ENCODE measurements around the gene RGL1.

RGL1 gene

GRCh38 chr1:183885142-183885735, 80.3 kb downstream of the RGL1 start:
- H3K27ac ChIP-seq (ENCODE audit: extremely low read depth, low read depth, low read length) = no peak overlapping the region
- no peaks in the 10 kb centered on the region for H3K9me3 ChIP-seq (ENCODE audit: control insufficient read depth, insufficient read depth, low read depth, low read length)
- TF ChIP-seq CTCF (tag by site-specific recombination; IDR thresholded peaks at IDR 0.05) = no peak
- no peak for TF ChIP-seq ZNF398 (tag by site-specific recombination; IDR thresholded peaks at IDR 0.05)
- TF ChIP-seq ZNF138 (tag by site-specific recombination; IDR thresholded peaks at IDR 0.05; ENCODE audit: borderline replicate concordance) = no peak
- no peak for TF ChIP-seq ZBTB11 (tag by site-specific recombination; conservative IDR thresholded peaks at IDR 0.05; ENCODE audit: low read depth)
- TF ChIP-seq ZNF76 (tag by site-specific recombination; IDR thresholded peaks at IDR 0.05; ENCODE audit: borderline replicate concordance, low read depth) = no peak
- TF ChIP-seq ZEB2 (tag by site-specific recombination; IDR thresholded peaks at IDR 0.05) = no peak
- TF ChIP-seq ZNF747 (tag by site-specific recombination; IDR thresholded peaks at IDR 0.05) = no peak
- TF ChIP-seq ZNF843 (tag by site-specific recombination; IDR thresholded peaks at IDR 0.05) = no peak
- no peak for TF ChIP-seq SP2 (tag by site-specific recombination; IDR thresholded peaks at IDR 0.05)
- TF ChIP-seq ZNF174 (tag by site-specific recombination; IDR thresholded peaks at IDR 0.05) = no peak
- TF ChIP-seq ZNF211 (tag by site-specific recombination; IDR thresholded peaks at IDR 0.05; ENCODE audit: low read depth) = no peak
- TF ChIP-seq ZNF561 (tag by site-specific recombination; IDR thresholded peaks at IDR 0.05; ENCODE audit: borderline replicate concordance) = no peak
- ChIA-PET POLR2A (no interaction called here), CTCF (interaction anchor here (0.6 to 1.0 kb wide), 3 partner anchors 22 to 47 kb away, joined by 3 read pairs; no protein-coding TSS in a partner anchor)
- peaks cover 0 to 15% of the 10 kb centered on the region in 2 experiments; a peak in 1 of 3 replicates for H3K36me3 ChIP-seq (ENCODE audit: control insufficient read depth in 2 of 2, insufficient read depth in 1 of 2, low read length in 2 of 2)
- peaks cover 17% of the 10 kb centered on the region for H3K4me1 ChIP-seq (ENCODE audit: control insufficient read depth, insufficient read depth, low read length)
- H3K4me3 ChIP-seq (ENCODE audit: low read depth, low read length) = no peak overlapping the region

- ChIA-PET POLR2A (no interaction called here), CTCF (interaction anchor here (0.7 kb wide), 2 partner anchors 35 to 838 kb away, joined by 4 to 5 read pairs; no protein-coding TSS in a partner anchor)
- no peak overlapping the region for H3K4me3 ChIP-seq (ENCODE audit: low read depth, low read length)
Observed at GRCh38 chr1:183886083-183886828, 81.3 kb downstream of the RGL1 start.

More at GRCh38 chr1:183886083-183886828, 81.3 kb downstream of the RGL1 start:
- Histone ChIP-seq H3K36me3 (ENCODE audit: control insufficient read depth in 2 of 2, insufficient read depth in 1 of 2, low read length in 2 of 2) (peaks cover 0 to 15% of the 10 kb centered on the region in 2 experiments; a peak in 1 of 3 replicates), H3K27ac (ENCODE audit: extremely low read depth, low read depth, low read length) (no peak overlapping the region), H3K9me3 (ENCODE audit: control insufficient read depth, insufficient read depth, low read depth, low read length) (no peaks in the 10 kb centered on the region), H3K4me1 (ENCODE audit: control insufficient read depth, insufficient read depth, low read length) (peaks cover 9% of the 10 kb centered on the region)
- TF ChIP-seq ZNF155 (tag by site-specific recombination; IDR thresholded peaks at IDR 0.05) (no peak), ZNF654 (tag by site-specific recombination; IDR thresholded peaks at IDR 0.05; ENCODE audit: low read depth) (no peak), PRDM1 (tag by site-specific recombination; IDR thresholded peaks at IDR 0.05) (no peak), ZNF426 (tag by site-specific recombination; IDR thresholded peaks at IDR 0.05) (no peak), ZBTB1 (tag by site-specific recombination; IDR thresholded peaks at IDR 0.05) (no peak), ZNF248 (tag by site-specific recombination; IDR thresholded peaks at IDR 0.05) (no peak), ZNF704 (tag by site-specific recombination; IDR thresholded peaks at IDR 0.05) (no peak), ZNF184 (tag by site-specific recombination; IDR thresholded peaks at IDR 0.05) (no peak), ZNF670 (tag by site-specific recombination; IDR thresholded peaks at IDR 0.05; ENCODE audit: low read depth) (no peak), ZNF23 (tag by site-specific recombination; IDR thresholded peaks at IDR 0.05; ENCODE audit: borderline replicate concordance) (no peak)
